SU-DHL-6 (cell line): Measurements from ENCODE around the gene KIF1A.

Experiments used
- H2AFZ ChIP-seq: fragments of 200-600 bp; sonication (generic); 2 replicates; pipeline ENCODE4 v1.6.1; 2014; ENCODE audit warnings: low read depth, mild to moderate bottlenecking, moderate library complexity, mixed read lengths, antibody characterized with exemption, low read length; ENCODE audit not compliant: severe bottlenecking
- H3F3A ChIP-seq: fragments of 200-600 bp; shearing (Covaris generic); 2 replicates; pipeline ENCODE4 v1.6.0; 2016; ENCODE audit warnings: antibody characterized with exemption, mild to moderate bottlenecking; ENCODE audit not compliant: insufficient read depth
- H3K27ac ChIP-seq: fragments of 200-600 bp; sonication (generic); 2 replicates; pipeline ENCODE4 v1.5.1; 2016; ENCODE audit warnings: low read depth, mild to moderate bottlenecking, low read length, moderate library complexity, mixed read lengths
- H3K27me3 ChIP-seq: fragments of 200-600 bp; sonication (generic), shearing (Covaris generic); 2 replicates; pipeline ENCODE4 v1.6.0; 2014; ENCODE audit warnings: mild to moderate bottlenecking, low read length
- H3K36me3 ChIP-seq: fragments of 200-600 bp; sonication (generic); 2 replicates; pipeline ENCODE4 v1.6.1; 2014; ENCODE audit warnings: mild to moderate bottlenecking, low read length, mixed read lengths
- H3K4me2 ChIP-seq: fragments of 300-600, 200-600 bp; shearing (Covaris generic), sonication (generic); 2 replicates; pipeline ENCODE4 v1.6.0; 2014; ENCODE audit warnings: low read length, low read depth, mild to moderate bottlenecking; ENCODE audit not compliant: poor library complexity, severe bottlenecking
- H3K4me3 ChIP-seq: fragments of 200-600 bp; sonication (generic); 2 replicates; pipeline ENCODE4 v1.5.1; 2014; ENCODE audit warnings: antibody characterized with exemption, low read length, mild to moderate bottlenecking, mixed read lengths; ENCODE audit not compliant: insufficient read depth, poor library complexity, severe bottlenecking
- H3K79me2 ChIP-seq: fragments of 200-600 bp; sonication (generic); 2 replicates; pipeline ENCODE4 v1.6.1; 2014; ENCODE audit warnings: mild to moderate bottlenecking, low read length, moderate library complexity; ENCODE audit not compliant: insufficient read depth
- H3K9ac ChIP-seq: fragments of 200-600 bp; sonication (generic); 2 replicates; pipeline ENCODE4 v1.7.0; 2014; ENCODE audit warnings: mild to moderate bottlenecking, low read length
- H3K9me2 ChIP-seq: fragments of 200-600 bp; sonication (generic); replicated peaks from 2 replicates; pipeline ENCODE4 v1.6.1; 2014; ENCODE audit warnings: low read length; ENCODE audit not compliant: insufficient read depth
- H3K9me3 ChIP-seq: fragments of 200-600 bp; sonication (generic); 2 replicates; pipeline ENCODE4 v1.6.1; 2014; ENCODE audit warnings: low read length, mixed read lengths; ENCODE audit not compliant: insufficient read depth
- H4K20me1 ChIP-seq: fragments of 200-600 bp; sonication (generic); 2 replicates; pipeline ENCODE4 v1.6.1; 2014; ENCODE audit warnings: low read depth, mild to moderate bottlenecking, antibody characterized with exemption, low read length, moderate library complexity, mixed read lengths
- EZH2phosphoT487 ChIP-seq: fragments of 200-600 bp; sonication (generic), shearing (Covaris generic); conservative IDR thresholded peaks from 2 replicates; pipeline ENCODE4 v1.6.1; 2018; ENCODE audit warnings: mild to moderate bottlenecking, antibody characterized with exemption, low read length, moderate library complexity, mixed read lengths
- TF ChIP-seq, protein P1 (sequence below): fragments of 200-600 bp; sonication (generic); IDR thresholded peaks from one replicate; pipeline ENCODE4 v1.5.1; 2017; ENCODE audit warnings: antibody characterized with exemption, mild to moderate bottlenecking, low read length, moderate library complexity; ENCODE audit not compliant: insufficient read depth, poor library complexity, severe bottlenecking

Gene KIF1A

GRCh38 chr2:240818293-240819125 lies 1.5 kb downstream of the KIF1A start:
- no peaks in the 10 kb centered on the region for H3K9me2 ChIP-seq
- no peak overlapping the region for H3K27ac ChIP-seq
- TF ChIP-seq EZH2phosphoT487: no peak
- TF ChIP-seq, protein P1, sequence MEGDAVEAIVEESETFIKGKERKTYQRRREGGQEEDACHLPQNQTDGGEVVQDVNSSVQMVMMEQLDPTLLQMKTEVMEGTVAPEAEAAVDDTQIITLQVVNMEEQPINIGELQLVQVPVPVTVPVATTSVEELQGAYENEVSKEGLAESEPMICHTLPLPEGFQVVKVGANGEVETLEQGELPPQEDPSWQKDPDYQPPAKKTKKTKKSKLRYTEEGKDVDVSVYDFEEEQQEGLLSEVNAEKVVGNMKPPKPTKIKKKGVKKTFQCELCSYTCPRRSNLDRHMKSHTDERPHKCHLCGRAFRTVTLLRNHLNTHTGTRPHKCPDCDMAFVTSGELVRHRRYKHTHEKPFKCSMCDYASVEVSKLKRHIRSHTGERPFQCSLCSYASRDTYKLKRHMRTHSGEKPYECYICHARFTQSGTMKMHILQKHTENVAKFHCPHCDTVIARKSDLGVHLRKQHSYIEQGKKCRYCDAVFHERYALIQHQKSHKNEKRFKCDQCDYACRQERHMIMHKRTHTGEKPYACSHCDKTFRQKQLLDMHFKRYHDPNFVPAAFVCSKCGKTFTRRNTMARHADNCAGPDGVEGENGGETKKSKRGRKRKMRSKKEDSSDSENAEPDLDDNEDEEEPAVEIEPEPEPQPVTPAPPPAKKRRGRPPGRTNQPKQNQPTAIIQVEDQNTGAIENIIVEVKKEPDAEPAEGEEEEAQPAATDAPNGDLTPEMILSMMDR: no peak
- no peak overlapping the region for H3K4me2 ChIP-seq
- H2AFZ ChIP-seq: no peak overlapping the region
- H3K36me3 ChIP-seq: no peaks in the 10 kb centered on the region
- no peaks in the 10 kb centered on the region for H3K79me2 ChIP-seq
- no peaks in the 10 kb centered on the region for H3F3A ChIP-seq
- no peaks in the 10 kb centered on the region for H3K27me3 ChIP-seq
- H3K4me3 ChIP-seq: no peak overlapping the region
- no peak overlapping the region for H3K9ac ChIP-seq
- H3K9me3 ChIP-seq: no peaks in the 10 kb centered on the region
- no peaks in the 10 kb centered on the region for H4K20me1 ChIP-seq

DNA sequence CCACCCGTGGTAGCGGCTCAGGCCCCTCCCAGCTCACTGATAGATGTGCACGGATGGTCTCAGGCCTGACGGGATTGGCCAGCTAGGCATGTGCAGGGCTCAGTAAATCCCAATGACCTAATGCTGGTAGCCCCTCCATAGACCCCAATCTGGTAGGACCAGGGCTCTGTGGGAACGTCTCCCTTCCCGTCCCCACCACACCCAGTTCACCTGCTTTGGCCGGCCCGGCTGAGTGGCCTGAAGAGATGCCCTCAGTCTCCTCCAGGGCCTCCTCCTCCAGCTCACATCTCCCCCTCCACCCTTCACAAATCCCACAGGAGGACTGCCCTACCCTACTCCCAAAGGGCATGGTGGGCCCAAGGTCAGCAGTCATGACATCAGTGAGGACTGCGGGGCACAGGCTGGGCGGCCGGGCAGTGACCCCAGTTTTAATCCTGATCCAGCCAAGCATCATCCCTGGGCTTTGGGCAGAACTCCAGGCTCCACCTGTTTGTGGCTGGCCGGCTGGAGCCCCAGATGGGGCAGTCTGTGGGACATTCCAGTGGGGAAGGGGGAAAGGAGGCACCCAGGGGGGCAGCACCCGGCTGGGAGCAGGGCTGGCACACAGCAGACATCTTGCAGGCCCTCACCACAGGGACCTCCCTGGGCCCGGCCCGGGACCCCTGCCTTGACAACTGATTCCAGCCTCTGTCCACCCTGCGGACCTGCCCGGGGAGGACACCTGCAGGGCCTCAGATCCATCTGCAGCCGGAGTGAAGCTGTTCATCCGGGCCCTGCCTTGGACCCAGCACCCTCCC lies 2.3 kb downstream of the KIF1A start:
- Histone ChIP-seq H3K36me3 (no peaks in the 10 kb centered on the region), H3K79me2 (no peaks in the 10 kb centered on the region), H3K9me3 (0 out of 2 replicates have a peak, but pooled peaks cover 5% of the 10 kb centered on the region), H4K20me1 (no peaks in the 10 kb centered on the region), H3K9ac (no peak overlapping the region), H3K27me3 (no peaks in the 10 kb centered on the region), H3K27ac (no peak overlapping the region), H3K9me2 (no peaks in the 10 kb centered on the region), H3F3A (no peaks in the 10 kb centered on the region), H3K4me3 (no peak overlapping the region), H2AFZ (no peak overlapping the region), H3K4me2 (no peak overlapping the region)
- TF ChIP-seq EZH2phosphoT487: no peak
- TF ChIP-seq, protein P1: no peak

- H3K9ac ChIP-seq: no peak overlapping the region
- H3K27ac ChIP-seq: no peak overlapping the region
- TF ChIP-seq EZH2phosphoT487: no peak
- TF ChIP-seq, protein P1: no peak
- H3K79me2 ChIP-seq: no peaks in the 10 kb centered on the region
- no peaks in the 10 kb centered on the region for H3K27me3 ChIP-seq
- no peaks in the 10 kb centered on the region for H3F3A ChIP-seq
- H3K4me2 ChIP-seq: no peak overlapping the region
- H4K20me1 ChIP-seq: no peaks in the 10 kb centered on the region
- H3K9me2 ChIP-seq: no peaks in the 10 kb centered on the region
- H3K9me3 ChIP-seq: 0 out of 2 replicates have a peak, but pooled peaks cover 9% of the 10 kb centered on the region
- H2AFZ ChIP-seq: no peak overlapping the region
- H3K4me3 ChIP-seq: no peak overlapping the region
- H3K36me3 ChIP-seq: no peaks in the 10 kb centered on the region
Observed at GRCh38 chr2:240816584-240817495, 3.2 kb downstream of the KIF1A start.
